ENCODE data around the gene OTUD5.

Gene OTUD5

DNA sequence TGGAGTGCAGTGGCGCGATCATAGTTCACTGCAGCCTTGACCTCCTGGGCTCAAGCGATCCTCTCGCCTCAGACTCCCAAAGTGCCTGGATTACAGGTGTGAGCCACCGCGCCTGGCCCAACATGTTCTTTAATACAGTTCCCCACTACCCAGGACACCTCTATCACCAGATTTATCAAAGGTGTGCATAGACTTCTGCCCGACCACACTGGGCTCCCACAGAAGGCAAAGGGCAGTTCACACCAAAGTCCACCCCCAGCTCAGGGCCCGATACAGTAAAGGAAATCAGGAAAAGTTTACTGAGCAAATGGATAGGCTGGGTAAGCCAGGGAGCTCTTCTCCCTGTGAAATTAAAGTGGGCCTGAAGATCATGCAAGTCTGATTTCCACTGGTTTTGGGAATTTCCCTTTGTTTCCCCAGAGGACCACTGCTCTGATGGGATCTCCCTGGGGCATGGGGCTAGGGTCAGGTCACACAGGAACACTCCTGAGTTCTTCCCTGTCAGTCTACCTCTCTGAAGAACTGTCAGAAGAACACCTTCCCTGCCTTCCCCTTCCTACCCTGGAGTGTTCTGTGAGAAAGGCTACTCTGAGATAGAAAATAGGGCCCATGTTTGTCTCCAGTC lies 20.9 kb downstream of the OTUD5 start:
- DNase-seq (ENCODE audit: low read depth): no peak
- TF ChIP-seq, protein P1, sequence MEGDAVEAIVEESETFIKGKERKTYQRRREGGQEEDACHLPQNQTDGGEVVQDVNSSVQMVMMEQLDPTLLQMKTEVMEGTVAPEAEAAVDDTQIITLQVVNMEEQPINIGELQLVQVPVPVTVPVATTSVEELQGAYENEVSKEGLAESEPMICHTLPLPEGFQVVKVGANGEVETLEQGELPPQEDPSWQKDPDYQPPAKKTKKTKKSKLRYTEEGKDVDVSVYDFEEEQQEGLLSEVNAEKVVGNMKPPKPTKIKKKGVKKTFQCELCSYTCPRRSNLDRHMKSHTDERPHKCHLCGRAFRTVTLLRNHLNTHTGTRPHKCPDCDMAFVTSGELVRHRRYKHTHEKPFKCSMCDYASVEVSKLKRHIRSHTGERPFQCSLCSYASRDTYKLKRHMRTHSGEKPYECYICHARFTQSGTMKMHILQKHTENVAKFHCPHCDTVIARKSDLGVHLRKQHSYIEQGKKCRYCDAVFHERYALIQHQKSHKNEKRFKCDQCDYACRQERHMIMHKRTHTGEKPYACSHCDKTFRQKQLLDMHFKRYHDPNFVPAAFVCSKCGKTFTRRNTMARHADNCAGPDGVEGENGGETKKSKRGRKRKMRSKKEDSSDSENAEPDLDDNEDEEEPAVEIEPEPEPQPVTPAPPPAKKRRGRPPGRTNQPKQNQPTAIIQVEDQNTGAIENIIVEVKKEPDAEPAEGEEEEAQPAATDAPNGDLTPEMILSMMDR (conservative IDR thresholded peaks at IDR 0.05; ENCODE audit: low read depth, low read length): no peak
- H3K4me3 ChIP-seq (ENCODE audit: low read length): no peak overlapping the region

DNA sequence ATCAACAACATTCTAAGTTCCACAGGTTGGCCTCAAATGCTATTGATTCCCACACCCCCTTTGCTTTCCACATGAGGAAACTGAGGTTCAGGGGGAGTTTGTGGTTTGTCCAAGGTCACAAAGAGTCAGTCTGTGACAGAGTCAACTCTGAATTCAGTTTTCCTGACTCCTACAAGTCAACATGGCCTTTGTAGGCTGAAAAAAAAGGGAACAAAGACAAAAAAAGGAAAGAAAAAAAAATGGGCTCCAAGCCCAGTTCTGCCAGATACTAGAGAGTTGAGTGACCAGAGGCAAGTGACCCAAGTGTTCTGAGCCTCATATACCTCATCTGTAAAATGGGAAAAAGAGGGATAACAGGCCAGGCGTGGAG lies 22.1 kb downstream of the OTUD5 start:
- H3K4me3 ChIP-seq (ENCODE audit: low read length): no peak overlapping the region
- no peak for DNase-seq (ENCODE audit: low read depth)
- TF ChIP-seq, protein P1 (conservative IDR thresholded peaks at IDR 0.05; ENCODE audit: low read depth, low read length): no peak

DNA sequence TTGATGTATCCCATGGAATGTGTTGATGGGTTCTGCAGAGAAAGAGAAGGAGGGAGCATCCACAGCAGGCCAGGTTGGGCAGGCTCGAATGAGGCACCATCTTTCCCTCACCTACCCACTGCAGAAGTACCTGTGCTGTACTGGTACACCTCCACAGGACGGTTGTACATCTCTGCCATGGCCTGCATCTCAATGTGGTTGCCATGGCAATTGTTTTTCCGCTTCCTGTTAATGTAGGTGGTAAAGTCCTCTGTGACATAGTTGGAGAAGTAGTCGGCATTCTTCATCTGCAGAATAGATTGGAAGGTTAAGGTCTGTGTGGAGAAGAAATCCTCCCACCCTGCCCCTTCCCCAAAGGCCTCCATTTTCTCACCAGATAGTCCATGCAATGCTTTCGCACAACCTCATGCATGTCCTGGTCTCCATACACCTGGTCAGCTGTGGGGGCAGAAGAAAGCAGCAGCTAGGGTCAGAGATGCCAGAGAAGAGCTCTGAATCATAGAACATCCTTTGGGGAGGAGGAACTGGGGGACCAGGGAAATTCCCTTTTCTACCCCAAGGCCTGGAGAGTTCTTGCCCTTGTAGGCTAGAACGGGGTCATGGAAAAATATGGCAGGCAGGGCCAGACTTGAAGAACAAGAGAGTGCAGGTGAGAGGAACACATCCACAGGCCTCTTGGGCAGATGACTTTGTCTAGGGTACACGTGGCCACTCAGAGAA lies 22.7 kb downstream of the OTUD5 start:
- DNase-seq (ENCODE audit: low read depth): no peak
- H3K4me3 ChIP-seq (ENCODE audit: low read length): no peak overlapping the region

DNA sequence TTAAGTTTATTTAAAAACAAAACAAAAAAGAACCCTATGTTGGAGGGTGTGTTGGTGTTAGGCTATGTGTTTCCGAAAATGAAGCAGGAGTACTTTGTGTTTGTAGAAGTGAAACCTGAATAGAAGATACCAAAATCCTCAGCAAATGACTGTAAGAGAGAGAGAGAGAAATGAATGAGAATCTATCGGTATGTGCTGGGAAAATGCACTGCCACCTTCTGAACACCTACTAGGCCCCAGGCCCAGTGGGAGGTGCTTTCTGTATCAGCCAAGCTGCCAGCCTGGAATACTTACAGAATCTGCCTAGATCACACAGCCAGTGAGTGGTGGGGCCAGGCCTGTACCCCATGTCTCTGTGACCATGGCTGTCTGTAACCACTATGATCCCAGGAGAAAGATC lies 23.6 kb downstream of the OTUD5 start:
- no peak overlapping the region for H3K4me3 ChIP-seq (ENCODE audit: low read length)
- TF ChIP-seq, protein P1 (conservative IDR thresholded peaks at IDR 0.05; ENCODE audit: low read depth, low read length): no peak
- no peak for DNase-seq (ENCODE audit: low read depth)

More for the DNA sequence above, 22.7 kb downstream of the OTUD5 start:
- TF ChIP-seq, protein P1 (conservative IDR thresholded peaks at IDR 0.05; ENCODE audit: low read depth, low read length): no peak

DNA sequence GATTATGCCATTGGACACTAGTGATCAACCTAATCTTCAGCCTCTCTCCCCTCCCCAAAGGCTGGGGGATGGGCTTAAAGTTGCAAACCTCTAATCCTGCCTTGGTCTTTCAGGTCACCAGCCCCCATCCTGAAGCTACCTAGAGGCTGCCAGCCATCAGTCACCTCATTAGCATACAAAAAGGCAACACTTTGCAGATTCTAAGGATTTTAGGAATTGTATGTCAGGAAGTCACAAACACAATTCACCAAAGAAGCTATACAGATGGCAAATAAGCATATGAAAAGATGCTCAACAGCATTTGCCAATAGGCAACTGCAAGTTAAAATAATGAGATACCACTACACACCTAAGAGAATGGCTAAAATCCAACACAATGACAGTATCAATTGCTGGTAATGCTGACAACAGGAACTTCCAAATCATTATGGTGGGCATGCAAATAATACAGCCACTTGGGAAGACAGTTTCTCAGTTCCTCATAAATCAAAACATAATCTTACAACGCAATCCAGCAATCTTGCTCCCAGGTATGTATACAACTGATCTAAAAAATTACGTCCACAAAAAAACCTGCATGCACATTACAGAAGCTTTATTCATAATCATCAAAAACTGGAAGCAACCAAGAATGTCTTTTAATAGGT lies 29.5 kb downstream of the OTUD5 start:
- no peak overlapping the region for H3K4me3 ChIP-seq (ENCODE audit: low read length)
- TF ChIP-seq, protein P1 (conservative IDR thresholded peaks at IDR 0.05; ENCODE audit: low read depth, low read length): no peak
- DNase-seq (ENCODE audit: low read depth): no peak

DNA sequence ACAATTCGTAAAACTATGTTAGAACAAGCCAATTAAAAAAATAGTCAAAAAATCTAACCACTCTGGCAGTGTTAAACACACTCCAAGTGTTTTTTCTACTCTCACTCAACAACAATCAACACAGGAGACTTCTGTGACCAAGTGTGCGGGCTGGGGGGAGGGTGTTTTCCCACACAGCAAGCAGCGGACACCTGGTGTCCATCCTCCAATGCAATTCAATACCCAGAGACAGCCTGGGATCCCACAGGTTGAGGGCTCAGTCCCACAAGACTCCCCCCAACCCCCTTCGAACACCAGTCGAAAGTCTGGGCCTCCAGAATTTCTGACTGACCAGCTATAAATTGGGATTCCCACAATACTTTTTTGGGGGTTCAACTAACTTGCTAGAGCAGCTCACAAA lies 30.3 kb downstream of the OTUD5 start:
- no peak for DNase-seq (ENCODE audit: low read depth)
- TF ChIP-seq, protein P1 (conservative IDR thresholded peaks at IDR 0.05; ENCODE audit: low read depth, low read length): no peak
- H3K4me3 ChIP-seq (ENCODE audit: low read length): no peak overlapping the region

Data from retinal pigment epithelial cell (primary cell).